H1 (cell line): ENCODE results near the gene POU2F2. TPM values are rescaled to one million over a fixed set of nuclear protein-coding genes. Genes with fewer than 3 reads are reported as not detected.
A peak's percentile ranks its signal among the peaks of the same experiment; 100 is the strongest.

ENCODE experiments used
- CTCF ChIA-PET: fragments of 300-600 bp; sonication (Branson Sonifier 250); formaldehyde crosslinking; loops from one replicate; lab custom pipeline; 2021; ENCODE audit not compliant: partially characterized antibody; lab: Charles Lee
- POLR2A ChIA-PET: fragments of 300-600 bp; sonication (Branson Sonifier 250); formaldehyde crosslinking; loops from one replicate; lab custom pipeline; 2021; ENCODE audit warnings: inconsistent platforms; ENCODE audit not compliant: partially characterized antibody; lab: Charles Lee
- DNase-seq, 2 experiments: peaks; one replicate each; pipeline versions ENCODE4 v3.0.0 to v3.0.0-alpha.2; 2010 to 2022; ENCODE audit warnings: low spot score in 2 of 2, low read depth in 1 of 2, mixed read lengths in 1 of 2
- FAIRE-seq: peaks from 2 replicates; lab custom pipeline; 2011; peaks lifted over from hg19 to GRCh38; lab: Jason Lieb, UNC
- H2AFZ ChIP-seq: 2 replicates; pipeline ENCODE4 v1.8.1; 2012; ENCODE audit warnings: low read length, inconsistent platforms
- H2AK5ac ChIP-seq: 2 replicates; pipeline ENCODE4 v1.6.1; 2013; ENCODE audit warnings: low read depth, low read length
- H2BK120ac ChIP-seq: replicated peaks from 2 replicates; pipeline ENCODE3; 2013; ENCODE audit warnings: low read depth, low read length, inconsistent platforms
- H2BK12ac ChIP-seq: 2 replicates; pipeline ENCODE4 v1.6.1; 2013; ENCODE audit warnings: low read depth, low read length
- H2BK15ac ChIP-seq: 2 replicates; pipeline ENCODE4 v1.6.1; 2013; ENCODE audit warnings: low read length
- H2BK20ac ChIP-seq: 2 replicates; pipeline ENCODE4 v1.6.1; 2013; ENCODE audit warnings: low read length
- H2BK5ac ChIP-seq: 2 replicates; pipeline ENCODE4 v1.6.1; 2013; ENCODE audit warnings: low read depth, low read length
- H3K14ac ChIP-seq: 2 replicates; pipeline ENCODE4 v1.6.1; 2013; ENCODE audit warnings: inconsistent platforms; ENCODE audit not compliant: insufficient read length
- H3K18ac ChIP-seq: 2 replicates; pipeline ENCODE4 v1.6.1; 2013; ENCODE audit warnings: low read length; ENCODE audit errors: extremely low read depth
- H3K23ac ChIP-seq: 2 replicates; pipeline ENCODE4 v1.6.1; 2013; ENCODE audit warnings: inconsistent platforms; ENCODE audit not compliant: insufficient read length
- H3K23me2 ChIP-seq: 2 replicates; pipeline ENCODE4 v1.6.1; 2013; ENCODE audit warnings: low read depth, low read length
- H3K27ac ChIP-seq: 2 replicates; pipeline ENCODE4 v1.6.1; 2011; ENCODE audit warnings: low read depth, low read length, inconsistent platforms
- H3K27me3 ChIP-seq, 4 experiments: replicated peaks in 1 of 4; 1 replicate in 1 of 4; 2 replicates in 3 of 4; pipeline versions ENCODE4 v1.6.1 to v1.8.1; 2011 to 2013; ENCODE audit warnings: low read length in 3 of 4, mild to moderate bottlenecking in 3 of 4, inconsistent platforms in 2 of 4, mixed read lengths in 2 of 4, moderate library complexity in 1 of 4; ENCODE audit not compliant: control insufficient read depth in 3 of 4, insufficient read depth in 3 of 4; ENCODE audit errors: extremely low read depth in 1 of 4
- H3K36me3 ChIP-seq, 4 experiments: 2 replicates each; pipeline versions ENCODE4 v1.6.1 to v1.8.1; 2011 to 2013; ENCODE audit warnings: mild to moderate bottlenecking in 4 of 4, low read length in 3 of 4, moderate library complexity in 2 of 4, control low read depth in 1 of 4, inconsistent platforms in 1 of 4; ENCODE audit not compliant: insufficient read depth in 4 of 4, control insufficient read depth in 2 of 4
- H3K4ac ChIP-seq: replicated peaks from 2 replicates; pipeline ENCODE3; 2013; ENCODE audit warnings: low read length, low read depth, mixed read lengths, inconsistent platforms; ENCODE audit not compliant: insufficient read length
- H3K4me1 ChIP-seq, 4 experiments: replicated peaks in 1 of 4; 1 replicate in 1 of 4; 2 replicates in 3 of 4; pipeline versions ENCODE4 v1.6.1 to v1.8.1; 2011 to 2013; ENCODE audit warnings: low read length in 3 of 4, inconsistent platforms in 2 of 4, mixed read lengths in 1 of 4; ENCODE audit not compliant: insufficient read depth in 4 of 4, control insufficient read depth in 3 of 4
- H3K4me2 ChIP-seq, 2 experiments: 2 replicates each; pipeline versions ENCODE4 v1.6.1 to v1.8.1; 2011 to 2013; ENCODE audit warnings: low read depth in 2 of 2, low read length in 2 of 2, control low read depth in 1 of 2, inconsistent platforms in 1 of 2, mild to moderate bottlenecking in 1 of 2; ENCODE audit not compliant: insufficient read depth in 1 of 2
- H3K4me3 ChIP-seq, 4 experiments: fragments of 200-600, 300-600 bp in 1 of 4; sonication (generic), shearing (Covaris generic), sonication (Bioruptor Twin) in 1 of 4; 2 replicates each; pipeline versions ENCODE4 v1.5.1 to v1.8.1; 2011 to 2016; ENCODE audit warnings: low read length in 4 of 4, low read depth in 3 of 4, control low read depth in 2 of 4, inconsistent platforms in 2 of 4, mild to moderate bottlenecking in 2 of 4, mixed read lengths in 1 of 4, moderate library complexity in 1 of 4; ENCODE audit not compliant: insufficient read depth in 2 of 4; ENCODE audit errors: extremely low read depth in 1 of 4
- H3K56ac ChIP-seq: replicated peaks from 2 replicates; pipeline ENCODE3; 2013; ENCODE audit warnings: low read depth, mild to moderate bottlenecking, mixed read lengths, low read length, inconsistent platforms; ENCODE audit not compliant: insufficient read length
- H3K79me1 ChIP-seq: 2 replicates; pipeline ENCODE4 v1.6.1; 2013; ENCODE audit warnings: low read depth, low read length, control low read depth
- H3K79me2 ChIP-seq, 2 experiments: 2 replicates each; pipeline versions ENCODE4 v1.6.1 to v1.8.1; 2012 to 2013; ENCODE audit warnings: low read length in 2 of 2, mild to moderate bottlenecking in 2 of 2, inconsistent platforms in 1 of 2; ENCODE audit not compliant: insufficient read depth in 2 of 2, control insufficient read depth in 1 of 2
- H3K9ac ChIP-seq, 4 experiments: replicated peaks in 1 of 4; 1 replicate in 1 of 4; 2 replicates in 3 of 4; pipeline versions ENCODE4 v1.6.1 to v1.8.1; 2011 to 2013; ENCODE audit warnings: low read depth in 3 of 4, low read length in 3 of 4, control low read depth in 2 of 4, mild to moderate bottlenecking in 2 of 4, moderate library complexity in 2 of 4, inconsistent platforms in 1 of 4; ENCODE audit errors: extremely low read depth in 1 of 4
- H3K9me3 ChIP-seq, 2 experiments: 2 replicates each; pipeline versions ENCODE4 v1.6.1 to v1.8.1; 2012 to 2013; ENCODE audit warnings: mild to moderate bottlenecking in 2 of 2, moderate library complexity in 2 of 2, control low read depth in 1 of 2, inconsistent platforms in 1 of 2, low read depth in 1 of 2, low read length in 1 of 2, mixed read lengths in 1 of 2; ENCODE audit not compliant: insufficient read depth in 2 of 2
- H4K20me1 ChIP-seq, 2 experiments: replicated peaks in 1 of 2; 2 replicates each; pipeline versions ENCODE3 to v1.8.1; 2011 to 2013; ENCODE audit warnings: inconsistent platforms in 2 of 2, low read length in 2 of 2, mild to moderate bottlenecking in 1 of 2; ENCODE audit not compliant: insufficient read depth in 2 of 2, control insufficient read depth in 1 of 2
- H4K5ac ChIP-seq: 2 replicates; pipeline ENCODE4 v1.6.1; 2013; ENCODE audit warnings: low read length, low read depth, mixed read lengths, inconsistent platforms; ENCODE audit not compliant: insufficient read length
- H4K8ac ChIP-seq: 2 replicates; pipeline ENCODE4 v1.8.0; 2013; ENCODE audit warnings: mild to moderate bottlenecking, moderate library complexity, low read length, inconsistent platforms; ENCODE audit not compliant: insufficient read depth; ENCODE audit errors: extremely low read depth
- H4K91ac ChIP-seq: replicated peaks from 2 replicates; pipeline ENCODE3; 2013; ENCODE audit warnings: low read length, mixed read lengths, inconsistent platforms; ENCODE audit not compliant: insufficient read length
- CTCF ChIP-seq, 3 experiments: IDR thresholded peaks; 1 replicate in 2 of 3; 2 replicates in 1 of 3; pipeline versions ENCODE4 v1.5.1 to v1.6.1; 2011; ENCODE audit warnings: low read length in 3 of 3, mild to moderate bottlenecking in 3 of 3, inconsistent platforms in 2 of 3, low read depth in 1 of 3, moderate library complexity in 1 of 3; ENCODE audit not compliant: insufficient read depth in 1 of 3; ENCODE audit errors: control extremely low read depth in 1 of 3
- KDM1A ChIP-seq: fragments of 200-600, 300-600 bp; sonication (generic); IDR thresholded peaks from 2 replicates; pipeline ENCODE4 v1.7.1; 2016; ENCODE audit warnings: mild to moderate bottlenecking, low read length, borderline replicate concordance
- SP4 ChIP-seq: IDR thresholded peaks from 2 replicates; pipeline ENCODE4 v1.6.1; 2012; ENCODE audit warnings: low read length, inconsistent platforms
- WGBS, 2 experiments: shearing (Covaris generic) in 1 of 2; methylation state at CpG; one replicate each; pipeline versions ENCODE4 v1.1.6 to v1.1.7; 2013 to 2015; ENCODE audit warnings: low lambda C conversion rate in 2 of 2, mixed read lengths in 2 of 2, inconsistent platforms in 1 of 2, low coverage in 1 of 2, missing lambda C conversion rate in 1 of 2; ENCODE audit not compliant: insufficient replicate concordance in 2 of 2, insufficient coverage in 1 of 2, insufficient read length in 1 of 2; ENCODE audit errors: extremely low coverage in 1 of 2, missing lambda C conversion rate in 1 of 2; 5-methylcytosine and 5-hydroxymethylcytosine counted together
- polyA plus RNA-seq, 7 experiments: library from polyadenylated mRNA; depleted of rRNA in 3 of 7; stranded (reverse) in 5 of 7; unstranded in 2 of 7; fragments of >200 nt in 5 of 7; fragments of 200-250 nt in 2 of 7; gene quantifications; 1 replicate in 5 of 7; 2 replicates in 1 of 7; 4 replicates in 1 of 7; pipeline versions ENCODE4 v1.2.1 to v1.2.3, GENCODE V29; 2011 to 2013; ENCODE audit warnings: missing spikeins in 2 of 7, mixed read lengths in 2 of 7
- total RNA-seq: library from RNA; stranded (reverse); fragmentation: NEBNext Ultra II Directional; extraction: Animal tissue kit (Norgen Biotek cat#: 25700); gene quantifications from 2 replicates; pipeline ENCODE4 v1.2.1, GENCODE V29; 2021

POU2F2 gene
- total and polyA plus RNA-seq, 2 of the 8 experiments (the other 6 are each of a cell fraction or from before 2014, with no cell fraction given) = 5.0 to 6.1 TPM

- POLR2A ChIA-PET = interaction anchor here (0.9 to 3.1 kb wide), 4 partner anchors 16 to 121 kb away, joined by 4 to 13 read pairs (median 4); partner anchors contain the start of gene DEDD2
Observed at GRCh38 chr19:42096255-42096837, 35.9 kb downstream of the POU2F2 start.

More at GRCh38 chr19:42096255-42096837, 35.9 kb downstream of the POU2F2 start:
- CTCF ChIA-PET = interaction anchor here (0.6 to 4.4 kb wide), 9 partner anchors 11 to 267 kb away, joined by 3 to 33 read pairs (median 4); no protein-coding TSS in a partner anchor
- Histone ChIP-seq H4K91ac (no peak overlapping the region), H2BK20ac (no peak overlapping the region), H3K23me2 (peaks cover 2% of the 10 kb centered on the region; the same call in 1 of the 2 replicates), H3K27ac (no peak overlapping the region), H2AFZ (no peak overlapping the region), H3K4ac (no peak overlapping the region), H3K23ac (no peak overlapping the region), H3K14ac (no peak overlapping the region), H2AK5ac (no peak overlapping the region), H3K36me3 (no peaks in the 10 kb centered on the region), H3K27me3 (peaks cover 0 to 5% (median 2%) of the 10 kb centered on the region in 4 experiments; a peak in 2 of 7 replicates), H3K9ac (no peak overlapping the region), H3K4me1 (peaks cover 0 to 17% (median 5%) of the 10 kb centered on the region in 4 experiments; a peak in 6 of 7 replicates), H2BK120ac (no peak overlapping the region), H4K20me1 (peaks cover 0 to 1% of the 10 kb centered on the region in 2 experiments), H4K8ac (no peak overlapping the region), H2BK15ac (no peak overlapping the region), H4K5ac (no peak overlapping the region), H3K9me3 (no peaks in the 10 kb centered on the region), H3K79me2 (no peaks in the 10 kb centered on the region), H3K56ac (no peak overlapping the region), H3K4me3 (peak overlapping the region; percentile 11 to 54 (median 34); a peak in 6 of 8 replicates), H3K4me2 (peak overlapping the region; percentile 40 to 75), H3K18ac (no peak overlapping the region), H2BK12ac (no peak overlapping the region), H2BK5ac (no peak overlapping the region), H3K79me1 (no peaks in the 10 kb centered on the region)
- DNase-seq (no peak), FAIRE-seq (no peak)
- 44% methylated on average over 9 of the region's 15 CpGs; no CpG with 5 or more reads in 1 of the 2 experiments for WGBS, 2 experiments
- peak; percentile 13 to 45 (median 24); a peak in 3 of 4 replicates for TF ChIP-seq CTCF (IDR thresholded peaks at IDR 0.05; ENCODE audit: control extremely low read depth in 1 of 3, insufficient read depth in 1 of 3, low read depth in 1 of 3, low read length in 3 of 3)
- TF ChIP-seq SP4 = no peak
- TF ChIP-seq KDM1A = peak; percentile 78; the same call in 1 of the 2 replicates
